Stimulated activated effector memory CD8-positive, alpha-beta T cell treated with anti-CD3 and anti-CD28 coated beads, Interleukin-12 subunit alpha, Interleukin-12 subunit beta, amount 100 ng/mL, for 72 hours (primary cell): ENCODE results near the gene FBXO3.
"Not testable (repeated sequence)": the region's sequence is repeated elsewhere in the genome, so short reads cannot be mapped to it uniquely, and the experiment has no call there.

Experiments
- ATAC-seq: fragments of 150-1000 bp; cut with Tn5 transposase; 2 replicates; pipeline ENCODE4 v1.10.0; 2021
- DNase-seq, 2 donors: peaks; one replicate each; pipeline ENCODE4 v3.0.0; 2021 to 2022; ENCODE audit warnings: low spot score in 2 of 2
- H3K27ac Mint-ChIP-seq: one replicate; pipeline ENCODE4 v1.8.0; 2022; ENCODE audit warnings: mild to moderate bottlenecking, mixed read lengths
- H3K36me3 Mint-ChIP-seq: one replicate; pipeline ENCODE4 v1.8.0; 2022; ENCODE audit warnings: mild to moderate bottlenecking, mixed read lengths
- H3K4me1 Mint-ChIP-seq: one replicate; pipeline ENCODE4 v1.8.0; 2022; ENCODE audit warnings: mixed read lengths
- H3K4me3 Mint-ChIP-seq: one replicate; pipeline ENCODE4 v1.8.0; 2022; ENCODE audit warnings: mild to moderate bottlenecking, mixed read lengths
- H3K9me3 Mint-ChIP-seq: one replicate; pipeline ENCODE4 v1.8.0; 2022; ENCODE audit warnings: mixed read lengths

Gene FBXO3, protein sequence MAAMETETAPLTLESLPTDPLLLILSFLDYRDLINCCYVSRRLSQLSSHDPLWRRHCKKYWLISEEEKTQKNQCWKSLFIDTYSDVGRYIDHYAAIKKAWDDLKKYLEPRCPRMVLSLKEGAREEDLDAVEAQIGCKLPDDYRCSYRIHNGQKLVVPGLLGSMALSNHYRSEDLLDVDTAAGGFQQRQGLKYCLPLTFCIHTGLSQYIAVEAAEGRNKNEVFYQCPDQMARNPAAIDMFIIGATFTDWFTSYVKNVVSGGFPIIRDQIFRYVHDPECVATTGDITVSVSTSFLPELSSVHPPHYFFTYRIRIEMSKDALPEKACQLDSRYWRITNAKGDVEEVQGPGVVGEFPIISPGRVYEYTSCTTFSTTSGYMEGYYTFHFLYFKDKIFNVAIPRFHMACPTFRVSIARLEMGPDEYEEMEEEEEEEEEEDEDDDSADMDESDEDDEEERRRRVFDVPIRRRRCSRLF

DNA sequence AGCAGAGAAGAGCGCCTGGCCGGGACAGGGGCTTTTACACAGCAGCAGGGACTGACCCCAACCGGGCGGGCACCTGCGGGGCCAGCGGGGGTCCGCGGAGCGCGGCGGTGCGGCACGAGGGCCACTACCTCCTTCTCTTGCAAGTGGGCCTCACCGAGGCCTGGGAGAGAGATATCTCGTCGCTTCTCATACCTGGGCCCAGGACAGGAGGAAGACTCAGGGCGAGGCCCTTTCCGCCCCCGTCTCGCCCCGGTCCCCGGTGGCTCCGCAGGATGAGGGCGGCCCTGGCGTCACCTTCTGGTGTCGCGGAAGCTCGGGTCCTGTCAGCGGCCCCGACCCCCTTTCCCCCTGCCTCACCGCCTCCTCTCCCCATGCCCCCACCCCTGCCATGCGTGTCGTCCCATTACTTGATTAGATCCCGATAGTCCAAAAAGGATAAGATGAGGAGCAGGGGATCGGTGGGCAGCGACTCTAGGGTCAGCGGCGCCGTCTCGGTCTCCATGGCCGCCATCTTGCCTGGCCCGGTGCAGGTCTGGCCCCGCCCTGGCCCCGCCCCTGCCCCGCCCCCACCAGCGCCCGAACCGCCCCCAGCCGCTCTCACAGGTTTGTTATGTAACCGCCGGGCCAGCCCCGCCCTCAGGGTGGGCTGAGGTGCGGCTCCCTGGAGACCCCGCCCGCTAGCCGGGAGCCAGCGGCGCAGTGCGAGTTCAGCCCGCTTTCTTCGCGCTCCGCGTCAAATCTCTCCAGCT lies at the start of gene FBXO3:
Gene FBXO3, minus strand, starts transcription at position 534 of the 749 bp plus-strand sequence. Its CDS starts 23 bp downstream, at position 511.
- DNase-seq (peak; percentile 57 to 85), ATAC-seq (peak; percentile 87)
- H3K36me3 Mint-ChIP-seq: peaks cover 37% of the 10 kb centered on the region
- H3K4me3 Mint-ChIP-seq: peak within 1 kb of the TSS; percentile 95
- H3K27ac Mint-ChIP-seq: peak within 1 kb of the TSS; percentile 90
- no peaks in the 10 kb centered on the region for H3K9me3 Mint-ChIP-seq
- H3K4me1 Mint-ChIP-seq: peaks cover 41% of the 10 kb centered on the region

DNA sequence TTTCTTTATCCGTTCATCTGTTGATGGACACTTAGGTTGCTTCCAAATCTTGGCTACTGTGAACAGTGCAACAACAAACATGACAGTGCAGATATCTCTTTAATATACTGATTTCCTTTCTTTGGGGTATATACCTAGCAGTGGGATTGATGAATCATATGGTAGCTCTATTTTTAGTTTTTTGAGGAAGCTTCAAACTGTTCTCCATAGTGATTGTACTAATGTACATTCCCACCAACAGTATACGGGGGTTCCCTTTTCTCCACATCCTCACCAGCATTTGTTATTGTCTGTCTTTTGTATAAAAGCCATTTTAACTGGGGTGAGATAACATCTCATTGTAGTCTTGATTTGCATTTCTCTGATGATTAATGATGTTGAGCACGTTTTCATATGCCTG lies 48.7 kb upstream of the FBXO3 start:
- not testable (repeated sequence) for ATAC-seq, DNase-seq, H3K4me1 Mint-ChIP-seq, H3K4me3 Mint-ChIP-seq, H3K9me3 Mint-ChIP-seq, H3K36me3 Mint-ChIP-seq, H3K27ac Mint-ChIP-seq

DNA sequence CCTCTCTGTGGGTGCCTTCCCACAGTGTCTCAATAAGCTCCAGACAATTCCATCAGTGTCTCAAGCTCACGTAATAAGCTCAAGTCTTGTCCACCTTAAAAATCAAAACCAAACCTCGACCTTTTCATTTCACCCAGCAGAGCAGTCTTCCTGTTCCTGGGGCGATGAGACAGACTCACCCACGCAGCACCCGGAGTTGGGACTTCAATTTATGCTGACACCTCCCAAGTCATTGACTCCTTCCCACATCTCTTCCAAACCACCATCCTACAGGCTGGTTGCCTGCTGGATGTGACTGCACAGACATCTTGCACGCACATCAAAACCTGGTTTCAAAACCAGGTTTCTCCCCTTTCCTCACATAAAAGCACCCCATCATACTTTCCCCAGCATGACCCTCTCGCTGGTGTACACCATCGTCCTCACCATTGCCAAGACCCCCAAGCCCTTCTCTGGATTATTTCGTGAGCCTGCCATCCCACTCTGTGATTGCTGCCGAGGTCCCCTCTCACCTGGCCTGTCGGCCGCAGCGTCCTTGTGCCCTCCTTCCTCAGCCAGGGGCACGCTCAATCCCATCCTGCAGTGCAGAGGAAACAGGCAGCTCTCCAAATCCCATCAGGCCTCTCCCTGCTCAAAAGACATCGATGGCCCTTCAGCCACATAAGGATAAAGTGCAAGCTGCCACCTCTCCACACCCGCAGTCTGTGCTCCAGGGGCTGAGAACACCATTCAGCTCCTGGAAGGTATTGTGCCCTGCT lies 45.1 kb upstream of the FBXO3 start:
- Mint-ChIP-seq H3K9me3 (no peaks in the 10 kb centered on the region), H3K4me3 (no peak overlapping the region), H3K4me1 (no peaks in the 10 kb centered on the region), H3K27ac (no peak overlapping the region), H3K36me3 (no peaks in the 10 kb centered on the region)
- ATAC-seq (no peak), DNase-seq (no peak)

DNA sequence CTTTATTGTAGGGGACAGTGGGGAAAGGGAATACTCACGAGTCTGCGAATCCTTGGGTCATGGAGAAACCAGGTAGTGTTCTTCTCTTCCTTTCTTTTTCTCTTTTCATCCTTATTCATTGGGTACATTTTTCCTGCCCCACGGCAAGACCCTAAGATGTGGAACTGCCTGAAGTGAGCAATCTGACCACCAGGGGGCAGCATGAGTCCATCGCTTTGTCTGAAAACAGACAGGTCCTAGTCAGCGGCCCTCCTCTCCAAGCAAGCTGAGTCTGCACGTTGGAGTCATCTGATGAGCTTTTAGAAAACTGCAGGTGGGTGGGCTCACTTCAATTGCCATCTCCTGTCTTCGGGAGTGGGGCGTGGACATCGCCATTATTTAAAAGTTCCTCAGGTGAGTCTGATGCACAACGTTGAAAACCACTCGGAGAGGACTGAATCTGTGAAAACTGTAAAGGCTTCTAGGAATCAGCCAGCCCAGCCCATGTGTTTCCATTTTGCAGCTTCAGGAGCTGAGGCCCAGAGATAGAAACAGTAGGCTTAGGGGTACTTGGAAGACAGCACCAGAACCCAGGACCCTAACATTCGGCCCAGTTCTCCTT lies 34.0 kb upstream of the FBXO3 start:
- DNase-seq (peak; percentile 81 to 91), ATAC-seq (peak; percentile 90)
- no peak overlapping the region for H3K4me3 Mint-ChIP-seq
- H3K36me3 Mint-ChIP-seq: no peaks in the 10 kb centered on the region
- no peak overlapping the region for H3K27ac Mint-ChIP-seq
- no peaks in the 10 kb centered on the region for H3K9me3 Mint-ChIP-seq
- H3K4me1 Mint-ChIP-seq: peaks cover 6% of the 10 kb centered on the region

DNA sequence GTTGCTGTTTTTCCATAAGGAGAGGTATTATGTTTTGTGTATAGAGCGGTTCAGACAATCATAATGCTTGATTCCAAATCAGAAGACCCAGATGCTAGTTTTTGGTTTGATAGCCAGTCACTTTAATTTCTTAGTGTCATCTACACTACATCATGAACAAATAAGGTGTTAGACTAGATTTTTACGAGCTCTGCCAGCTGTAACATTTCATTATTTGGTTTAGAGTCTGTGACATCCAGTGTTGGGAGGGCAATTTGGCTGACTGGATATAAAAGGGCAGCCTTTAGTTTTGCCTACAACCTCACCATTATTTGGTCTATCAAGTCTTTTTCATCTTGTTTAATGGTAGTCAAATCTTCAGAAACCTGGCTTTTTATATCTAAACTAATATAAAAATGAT lies 30.2 kb upstream of the FBXO3 start:
- ATAC-seq: no peak
- Mint-ChIP-seq H3K4me3 (no peak overlapping the region), H3K4me1 (peaks cover 6% of the 10 kb centered on the region), H3K36me3 (no peaks in the 10 kb centered on the region), H3K9me3 (no peaks in the 10 kb centered on the region), H3K27ac (no peak overlapping the region)
- DNase-seq: no peak

DNA sequence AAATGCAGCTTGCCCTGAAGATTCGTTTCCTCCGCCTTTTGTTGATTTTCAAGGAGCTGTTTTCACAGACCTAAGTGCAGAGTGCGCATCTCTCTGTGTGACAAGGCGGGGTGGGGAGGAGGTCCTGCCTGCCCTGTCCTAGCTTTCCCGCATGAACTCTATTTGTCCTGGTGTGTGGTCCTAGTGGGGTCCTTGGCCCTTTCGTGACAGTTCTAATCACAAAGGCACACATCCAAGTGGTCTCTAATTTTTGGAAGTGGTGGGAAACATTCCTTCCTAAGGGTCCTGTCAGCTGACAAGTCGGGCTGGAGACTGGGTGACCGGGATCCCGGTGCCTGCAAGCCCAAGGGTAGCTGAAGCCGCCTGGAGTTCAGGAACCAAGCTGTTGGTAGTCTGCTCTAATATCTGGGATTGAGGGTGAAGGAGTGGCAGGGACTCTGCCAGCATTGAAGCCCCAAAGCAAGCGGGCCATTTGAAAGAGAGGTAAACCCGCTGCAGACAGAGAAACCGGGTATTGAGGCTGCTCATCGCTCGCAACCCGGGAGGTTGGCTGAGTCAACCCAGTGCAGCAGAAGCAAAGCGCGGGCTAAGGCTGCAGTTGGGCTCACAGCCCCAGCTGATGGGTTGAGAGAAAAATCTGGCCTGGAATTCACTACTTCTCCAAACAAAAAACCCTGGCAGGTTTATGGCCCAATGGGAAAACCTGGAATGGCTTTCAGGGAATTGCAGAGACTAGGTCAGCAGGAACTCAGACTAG lies 28.1 kb upstream of the FBXO3 start:
- DNase-seq (peak in 1 of 2 donors; percentile 49), ATAC-seq (peak; percentile 86)
- Mint-ChIP-seq H3K4me1 (no peaks in the 10 kb centered on the region), H3K4me3 (no peak overlapping the region), H3K9me3 (no peaks in the 10 kb centered on the region), H3K36me3 (no peaks in the 10 kb centered on the region), H3K27ac (no peak overlapping the region)

DNA sequence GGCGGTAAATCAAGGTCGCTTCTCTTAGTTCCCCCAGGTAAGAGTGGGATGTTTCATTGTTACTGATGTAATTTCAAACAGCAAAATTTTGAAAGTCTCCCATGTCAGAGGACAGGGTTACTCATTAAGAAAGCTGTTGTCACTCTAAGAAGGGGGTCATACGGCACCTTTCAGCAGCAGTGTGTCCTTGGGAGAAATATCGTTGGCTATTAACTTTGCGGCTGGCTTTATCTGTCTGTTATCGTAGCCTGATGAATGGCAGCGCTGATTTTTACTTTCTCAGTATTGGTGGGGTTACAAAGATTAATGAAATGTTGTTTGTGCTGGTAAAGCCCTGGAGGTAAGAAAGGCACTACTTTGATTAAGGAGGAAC lies 27.5 kb upstream of the FBXO3 start:
- no peaks in the 10 kb centered on the region for H3K36me3 Mint-ChIP-seq
- no peak for DNase-seq
- no peak for ATAC-seq
- no peaks in the 10 kb centered on the region for H3K4me1 Mint-ChIP-seq
- H3K27ac Mint-ChIP-seq: no peak overlapping the region
- H3K9me3 Mint-ChIP-seq: no peaks in the 10 kb centered on the region
- no peak overlapping the region for H3K4me3 Mint-ChIP-seq

DNA sequence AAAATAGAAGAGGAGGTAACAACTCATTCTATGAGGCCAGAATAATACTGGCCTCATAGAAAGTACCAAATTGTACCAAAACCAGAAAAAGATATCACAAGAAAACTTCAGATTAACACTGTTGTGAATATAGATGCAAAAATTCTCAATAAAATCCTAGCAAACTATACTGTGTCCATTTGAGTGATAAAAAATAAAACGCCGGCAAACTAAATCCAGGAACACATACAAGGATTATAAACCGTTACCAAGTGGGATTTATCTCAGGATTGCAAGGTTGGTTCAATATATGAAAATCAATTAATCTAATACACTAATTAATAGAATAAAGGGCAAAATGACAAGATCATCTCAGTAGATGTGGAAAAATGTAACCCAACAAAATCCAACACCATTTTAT lies 23.6 kb upstream of the FBXO3 start:
- no peaks in the 10 kb centered on the region for H3K9me3 Mint-ChIP-seq
- DNase-seq (no peak), ATAC-seq (no peak)
- H3K4me3 Mint-ChIP-seq: no peak overlapping the region
- H3K36me3 Mint-ChIP-seq: no peaks in the 10 kb centered on the region
- no peak overlapping the region for H3K27ac Mint-ChIP-seq
- no peaks in the 10 kb centered on the region for H3K4me1 Mint-ChIP-seq

DNA sequence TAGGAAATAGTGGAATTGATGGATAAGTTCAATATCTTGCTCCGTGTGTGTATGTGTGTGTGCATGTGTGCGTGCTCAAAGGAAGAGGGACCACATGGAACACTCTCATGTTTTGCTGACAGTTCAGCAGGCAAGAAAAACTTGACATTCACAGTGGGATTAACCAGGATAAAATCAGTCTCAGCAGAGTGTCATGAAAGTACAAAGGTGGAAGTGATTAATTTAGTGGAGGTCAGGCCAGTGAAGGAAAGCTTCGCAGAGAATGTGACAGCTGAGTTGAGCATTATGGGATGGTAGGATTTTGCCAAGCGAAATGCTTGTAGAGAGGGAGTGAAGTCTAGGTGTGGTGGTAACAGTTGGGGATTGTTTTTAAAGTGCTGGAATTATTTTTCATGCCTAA lies 15.7 kb upstream of the FBXO3 start:
- Mint-ChIP-seq H3K4me3 (no peak overlapping the region), H3K9me3 (no peaks in the 10 kb centered on the region), H3K4me1 (no peaks in the 10 kb centered on the region), H3K27ac (no peak overlapping the region), H3K36me3 (no peaks in the 10 kb centered on the region)
- DNase-seq (no peak), ATAC-seq (no peak)

DNA sequence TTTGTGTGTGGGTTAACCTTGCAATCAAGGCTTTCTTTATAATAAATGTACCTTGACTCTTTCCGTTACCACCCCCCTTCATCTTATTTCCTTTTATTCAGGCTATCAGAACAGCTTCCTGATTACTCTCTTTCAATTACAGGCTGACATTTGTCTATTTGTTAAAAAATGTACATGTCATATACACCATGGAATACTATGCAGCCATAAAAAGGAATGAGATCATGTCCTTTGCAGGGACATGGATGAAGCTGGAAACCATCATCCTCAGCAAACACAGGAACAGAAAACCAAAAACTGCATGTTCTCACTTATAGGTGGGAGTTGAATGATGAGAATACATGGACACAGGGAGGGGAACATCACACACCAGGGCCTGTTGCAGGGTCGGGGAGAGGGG lies 13.8 kb upstream of the FBXO3 start:
- DNase-seq, ATAC-seq, H3K4me1 Mint-ChIP-seq, H3K4me3 Mint-ChIP-seq, H3K36me3 Mint-ChIP-seq, H3K27ac Mint-ChIP-seq, H3K9me3 Mint-ChIP-seq: not testable (repeated sequence)

DNA sequence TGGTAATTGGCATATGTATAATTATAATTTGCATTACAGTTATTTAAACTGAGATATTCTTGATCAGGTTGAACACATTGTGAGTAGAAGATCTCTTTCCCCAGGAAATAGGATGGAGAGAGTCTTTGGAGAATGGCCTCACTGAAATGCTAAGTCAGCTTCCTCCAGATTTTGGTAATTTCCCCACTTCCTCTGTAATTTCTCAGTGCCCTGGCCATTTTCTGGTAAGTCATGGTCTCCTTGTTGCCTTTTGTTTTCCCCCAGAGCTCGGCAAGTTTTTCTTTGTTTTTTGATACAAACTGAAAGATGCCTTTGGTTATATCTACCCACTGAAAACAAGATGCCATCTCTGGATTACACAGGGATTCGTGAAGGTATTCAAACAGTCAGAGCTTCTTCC lies 12.8 kb upstream of the FBXO3 start:
- no peak for ATAC-seq
- H3K4me1 Mint-ChIP-seq: no peaks in the 10 kb centered on the region
- no peak for DNase-seq
- H3K27ac Mint-ChIP-seq: no peak overlapping the region
- no peaks in the 10 kb centered on the region for H3K36me3 Mint-ChIP-seq
- H3K9me3 Mint-ChIP-seq: no peaks in the 10 kb centered on the region
- no peak overlapping the region for H3K4me3 Mint-ChIP-seq

DNA sequence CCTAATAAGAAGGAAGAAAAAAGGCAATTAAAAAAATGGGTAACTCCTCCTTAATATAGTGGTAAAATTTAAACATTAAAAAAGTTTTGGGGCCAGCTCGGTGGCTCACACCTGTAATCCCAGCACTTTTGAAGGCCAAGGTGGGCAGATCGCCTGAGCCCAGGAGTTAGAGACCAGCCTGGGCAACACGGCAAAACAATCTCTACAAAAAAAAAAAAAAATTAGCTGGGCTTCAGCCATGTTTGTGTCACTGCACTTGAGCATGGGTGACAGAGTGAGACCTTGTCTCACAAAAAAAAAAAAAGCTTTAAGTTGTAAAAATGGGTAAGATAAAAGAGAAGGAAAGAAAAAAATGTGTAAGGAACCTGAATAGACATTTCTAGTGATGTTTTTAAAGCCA lies 11.3 kb upstream of the FBXO3 start:
- H3K36me3 Mint-ChIP-seq: no peaks in the 10 kb centered on the region

DNA sequence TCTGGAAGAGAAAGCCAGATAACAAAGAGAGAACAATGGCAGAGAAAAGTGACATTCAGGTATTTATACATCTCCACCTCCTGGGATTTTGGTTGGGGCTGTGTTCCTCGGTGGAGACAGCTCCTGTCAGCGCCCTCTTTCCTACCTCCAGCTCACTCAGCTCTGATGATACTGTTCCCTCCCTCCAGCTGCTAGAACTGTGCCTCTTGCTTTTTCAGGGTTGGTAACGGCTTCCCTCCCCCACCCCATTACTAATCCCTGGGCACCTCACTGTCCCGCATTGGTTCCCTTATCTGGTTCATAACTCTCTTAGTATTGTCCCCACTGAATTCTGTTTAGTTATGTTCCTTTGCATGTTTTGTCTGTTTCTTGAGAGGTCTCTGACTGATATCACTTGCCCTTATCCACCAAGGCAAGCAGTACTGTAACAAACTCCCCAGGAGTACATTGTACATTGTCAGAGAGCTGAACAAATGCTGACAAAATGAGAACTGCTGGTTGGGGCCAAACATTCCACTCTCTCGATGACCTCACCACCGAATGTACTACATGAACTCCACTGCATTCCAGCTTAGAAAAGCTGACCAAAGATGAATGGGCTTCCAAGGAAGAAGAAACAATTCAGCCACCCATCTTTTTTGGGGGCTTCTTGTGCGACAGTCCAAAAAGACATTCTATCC lies 5.7 kb upstream of the FBXO3 start:
- ATAC-seq: no peak
- H3K9me3 Mint-ChIP-seq: no peaks in the 10 kb centered on the region
- DNase-seq: no peak

More for the DNA sequence above, 11.3 kb upstream of the FBXO3 start:
- ATAC-seq: no peak
- DNase-seq: no peak
- Mint-ChIP-seq H3K4me1 (no peaks in the 10 kb centered on the region), H3K9me3 (no peaks in the 10 kb centered on the region), H3K27ac (no peak overlapping the region), H3K4me3 (no peak overlapping the region)

DNA sequence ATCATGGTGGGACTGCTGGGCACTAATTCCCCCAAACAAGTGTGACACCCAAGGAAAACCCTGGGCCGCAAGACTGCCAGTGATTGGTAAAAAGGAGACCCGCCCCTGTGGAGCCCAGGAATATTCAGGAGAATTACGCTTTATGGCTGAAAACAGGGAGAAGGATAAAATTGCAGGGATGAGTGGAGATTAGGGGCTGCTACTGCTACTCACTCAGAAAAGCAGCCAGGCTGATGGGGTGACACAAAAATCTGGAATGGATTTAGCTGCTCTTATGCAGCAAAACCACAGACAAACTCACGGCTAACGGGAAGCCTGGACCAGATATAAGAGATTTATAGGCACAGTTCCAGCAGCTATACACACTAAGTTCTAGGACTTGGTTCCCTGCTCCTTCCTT lies 4.4 kb upstream of the FBXO3 start:
- H3K9me3 Mint-ChIP-seq: no peaks in the 10 kb centered on the region
- peaks cover 17% of the 10 kb centered on the region for H3K36me3 Mint-ChIP-seq
- H3K27ac Mint-ChIP-seq: no peak overlapping the region
- H3K4me1 Mint-ChIP-seq: peaks cover 16% of the 10 kb centered on the region
- no peak overlapping the region for H3K4me3 Mint-ChIP-seq
- no peak for ATAC-seq
- DNase-seq: no peak

More for the DNA sequence above, 5.7 kb upstream of the FBXO3 start:
- Mint-ChIP-seq H3K27ac (no peak overlapping the region), H3K36me3 (peaks cover 5% of the 10 kb centered on the region), H3K4me1 (peaks cover 10% of the 10 kb centered on the region), H3K4me3 (no peak overlapping the region)
